ENCODE data around the gene GSC2. TPM values are rescaled to one million over a fixed set of nuclear protein-coding genes. Genes with fewer than 3 reads are reported as not detected.

The GSC2 gene
- total and polyA plus RNA-seq, 9 of the 15 experiments (the other 6 are each of a cell fraction or from before 2014, with no cell fraction given), result not detected

GRCh38 chr22:19168088-19168890 is 18.2 kb upstream of the GSC2 start (continued):
- TF ChIP-seq USF1 (CRISPR knock-in tag; IDR thresholded peaks at IDR 0.05) (no peak), ZNF239 (CRISPR knock-in tag; IDR thresholded peaks at IDR 0.05) (no peak), NFE2L1 (tag; IDR thresholded peaks at IDR 0.05; ENCODE audit: borderline replicate concordance, low read depth) (no peak), SMARCC2 (IDR thresholded peaks at IDR 0.05; ENCODE audit: low read depth) (no peak), FOSL1 (tag; conservative IDR thresholded peaks at IDR 0.05) (no peak), E2F6 (IDR thresholded peaks at IDR 0.05; ENCODE audit: borderline replicate concordance in 1 of 2, extremely low read depth in 1 of 2, insufficient read depth in 1 of 2, insufficient read length in 1 of 2, low read depth in 1 of 2, low read length in 1 of 2, poor library complexity in 1 of 2, severe bottlenecking in 1 of 2) (peak in 1 of 2 experiments; percentile 8), E2F8 (IDR thresholded peaks at IDR 0.05; ENCODE audit: low read depth, partially characterized antibody) (no peak), ELF2 (CRISPR knock-in tag; IDR thresholded peaks at IDR 0.05) (no peak), FUS (optimal IDR thresholded peaks at IDR 0.05; ENCODE audit: low read depth, low read length) (no peak), HLTF (IDR thresholded peaks at IDR 0.05) (no peak), ZBTB43 (CRISPR knock-in tag; IDR thresholded peaks at IDR 0.05) (no peak)
- TF ChIP-seq, protein P1, sequence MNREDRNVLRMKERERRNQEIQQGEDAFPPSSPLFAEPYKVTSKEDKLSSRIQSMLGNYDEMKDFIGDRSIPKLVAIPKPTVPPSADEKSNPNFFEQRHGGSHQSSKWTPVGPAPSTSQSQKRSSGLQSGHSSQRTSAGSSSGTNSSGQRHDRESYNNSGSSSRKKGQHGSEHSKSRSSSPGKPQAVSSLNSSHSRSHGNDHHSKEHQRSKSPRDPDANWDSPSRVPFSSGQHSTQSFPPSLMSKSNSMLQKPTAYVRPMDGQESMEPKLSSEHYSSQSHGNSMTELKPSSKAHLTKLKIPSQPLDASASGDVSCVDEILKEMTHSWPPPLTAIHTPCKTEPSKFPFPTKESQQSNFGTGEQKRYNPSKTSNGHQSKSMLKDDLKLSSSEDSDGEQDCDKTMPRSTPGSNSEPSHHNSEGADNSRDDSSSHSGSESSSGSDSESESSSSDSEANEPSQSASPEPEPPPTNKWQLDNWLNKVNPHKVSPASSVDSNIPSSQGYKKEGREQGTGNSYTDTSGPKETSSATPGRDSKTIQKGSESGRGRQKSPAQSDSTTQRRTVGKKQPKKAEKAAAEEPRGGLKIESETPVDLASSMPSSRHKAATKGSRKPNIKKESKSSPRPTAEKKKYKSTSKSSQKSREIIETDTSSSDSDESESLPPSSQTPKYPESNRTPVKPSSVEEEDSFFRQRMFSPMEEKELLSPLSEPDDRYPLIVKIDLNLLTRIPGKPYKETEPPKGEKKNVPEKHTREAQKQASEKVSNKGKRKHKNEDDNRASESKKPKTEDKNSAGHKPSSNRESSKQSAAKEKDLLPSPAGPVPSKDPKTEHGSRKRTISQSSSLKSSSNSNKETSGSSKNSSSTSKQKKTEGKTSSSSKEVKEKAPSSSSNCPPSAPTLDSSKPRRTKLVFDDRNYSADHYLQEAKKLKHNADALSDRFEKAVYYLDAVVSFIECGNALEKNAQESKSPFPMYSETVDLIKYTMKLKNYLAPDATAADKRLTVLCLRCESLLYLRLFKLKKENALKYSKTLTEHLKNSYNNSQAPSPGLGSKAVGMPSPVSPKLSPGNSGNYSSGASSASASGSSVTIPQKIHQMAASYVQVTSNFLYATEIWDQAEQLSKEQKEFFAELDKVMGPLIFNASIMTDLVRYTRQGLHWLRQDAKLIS (CRISPR knock-in tag; IDR thresholded peaks at IDR 0.05), result no peak
- TF ChIP-seq, protein P2, sequence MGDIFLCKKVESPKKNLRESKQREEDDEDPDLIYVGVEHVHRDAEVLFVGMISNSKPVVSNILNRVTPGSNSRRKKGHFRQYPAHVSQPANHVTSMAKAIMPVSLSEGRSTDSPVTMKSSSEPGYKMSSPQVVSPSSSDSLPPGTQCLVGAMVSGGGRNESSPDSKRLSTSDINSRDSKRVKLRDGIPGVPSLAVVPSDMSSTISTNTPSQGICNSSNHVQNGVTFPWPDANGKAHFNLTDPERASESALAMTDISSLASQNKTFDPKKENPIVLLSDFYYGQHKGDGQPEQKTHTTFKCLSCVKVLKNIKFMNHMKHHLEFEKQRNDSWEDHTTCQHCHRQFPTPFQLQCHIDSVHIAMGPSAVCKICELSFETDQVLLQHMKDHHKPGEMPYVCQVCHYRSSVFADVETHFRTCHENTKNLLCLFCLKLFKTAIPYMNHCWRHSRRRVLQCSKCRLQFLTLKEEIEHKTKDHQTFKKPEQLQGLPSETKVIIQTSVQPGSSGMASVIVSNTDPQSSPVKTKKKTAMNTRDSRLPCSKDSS (IDR thresholded peaks at IDR 0.05; ENCODE audit: low read depth, partially characterized antibody), result no peak
- TF ChIP-seq, protein P3, sequence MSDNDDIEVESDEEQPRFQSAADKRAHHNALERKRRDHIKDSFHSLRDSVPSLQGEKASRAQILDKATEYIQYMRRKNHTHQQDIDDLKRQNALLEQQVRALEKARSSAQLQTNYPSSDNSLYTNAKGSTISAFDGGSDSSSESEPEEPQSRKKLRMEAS (CRISPR knock-in tag; IDR thresholded peaks at IDR 0.05), result no peak

All from K562 (cell line).